G401 (cell line): Measurements from ENCODE around the gene PCDHGA6. TPM values are rescaled to one million over a fixed set of nuclear protein-coding genes. Genes with fewer than 3 reads are reported as not detected.
"Not testable (repeated sequence)": the region's sequence is repeated elsewhere in the genome, so short reads cannot be mapped to it uniquely, and the experiment has no call there.

ENCODE experiments used
- DNase-seq: peaks from one replicate; pipeline ENCODE4 v3.0.0-alpha.2; 2015; ENCODE audit warnings: low spot score
- in situ Hi-C: cut with HindIII; loops from 2 replicates; pipeline ENCODE4 v1.10.0; 2016; ENCODE audit warnings: low sequenced_read_pairs, mixed read lengths
- total RNA-seq: library from RNA; depleted of rRNA; stranded (reverse); fragments of >200 nt; shearing (Covaris generic); gene quantifications from 2 replicates; pipeline ENCODE4 v1.2.3, GENCODE V29; 2014

Gene PCDHGA6
- total RNA-seq, 1 experiment from 2014 or later: not detected

GRCh38 chr5:141387557-141388311 is 14.0 kb downstream of the PCDHGA6 start, which contains the start of gene PCDHGB4:
TSS of gene PCDHGB4 (plus strand) at chr5:141387698. CDS start at chr5:141387885, 187 bp downstream.
- in situ Hi-C loops, DNase-seq: not testable (repeated sequence)

DNA sequence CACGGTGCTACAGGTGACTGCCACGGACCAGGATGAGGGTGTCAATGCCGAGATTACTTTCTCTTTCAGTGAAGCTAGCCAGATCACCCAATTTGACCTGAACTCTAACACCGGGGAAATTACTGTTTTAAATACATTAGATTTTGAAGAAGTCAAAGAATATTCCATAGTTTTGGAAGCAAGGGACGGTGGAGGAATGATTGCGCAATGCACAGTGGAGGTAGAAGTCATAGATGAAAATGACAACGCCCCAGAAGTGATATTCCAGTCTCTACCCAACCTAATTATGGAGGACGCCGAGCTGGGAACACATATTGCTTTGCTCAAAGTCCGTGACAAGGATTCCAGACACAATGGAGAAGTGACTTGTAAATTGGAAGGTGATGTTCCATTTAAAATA is 15.0 kb downstream of the PCDHGA6 start:
- in situ Hi-C loops: no loop called here

GRCh38 chr5:141389153-141390042 is 15.7 kb downstream of the PCDHGA6 start:
- in situ Hi-C loops: no loop called here
- no peak for DNase-seq

More for the DNA sequence above, 15.0 kb downstream of the PCDHGA6 start:
- no peak for DNase-seq

DNA sequence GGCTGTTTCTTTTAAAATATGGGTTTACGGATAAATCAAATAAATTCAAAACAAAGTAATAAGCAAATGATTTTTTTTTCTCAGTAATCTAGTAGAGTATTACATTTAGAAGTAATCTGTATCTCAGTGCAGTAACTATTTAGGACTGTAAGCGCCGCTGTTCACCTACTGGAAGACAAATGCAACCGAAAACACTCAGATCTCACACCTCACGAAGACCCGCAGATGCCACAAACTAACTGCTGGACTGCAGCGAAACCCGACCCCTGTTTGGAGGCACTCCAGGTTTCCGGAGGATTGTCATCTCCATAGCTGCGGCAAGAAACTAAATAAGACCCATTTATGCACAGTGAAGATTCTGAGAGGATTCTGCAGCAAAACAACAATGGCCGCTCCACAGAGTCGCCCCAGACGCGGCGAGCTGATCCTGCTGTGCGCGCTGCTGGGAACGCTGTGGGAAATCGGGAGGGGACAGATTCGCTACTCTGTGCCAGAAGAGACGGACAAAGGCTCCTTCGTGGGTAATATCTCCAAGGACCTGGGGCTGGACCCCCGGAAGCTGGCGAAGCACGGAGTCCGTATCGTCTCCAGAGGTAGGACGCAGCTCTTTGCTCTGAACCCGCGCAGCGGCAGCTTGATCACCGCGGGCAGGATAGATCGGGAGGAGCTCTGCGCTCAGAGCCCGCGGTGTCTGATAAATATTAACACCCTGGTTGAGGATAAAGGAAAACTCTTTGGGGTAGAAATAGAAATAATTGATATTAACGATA is 18.9 kb downstream of the PCDHGA6 start, which contains the start of gene PCDHGA8:
PCDHGA8 (plus strand) TSS at position 205 of the 770 bp plus-strand sequence; CDS start at position 386, 181 bp downstream.
- no peak for DNase-seq
- in situ Hi-C loops: no loop called here

GRCh38 chr5:141393267-141393666 is 19.6 kb downstream of the PCDHGA6 start:
- in situ Hi-C loops: no loop called here
- no peak for DNase-seq

DNA sequence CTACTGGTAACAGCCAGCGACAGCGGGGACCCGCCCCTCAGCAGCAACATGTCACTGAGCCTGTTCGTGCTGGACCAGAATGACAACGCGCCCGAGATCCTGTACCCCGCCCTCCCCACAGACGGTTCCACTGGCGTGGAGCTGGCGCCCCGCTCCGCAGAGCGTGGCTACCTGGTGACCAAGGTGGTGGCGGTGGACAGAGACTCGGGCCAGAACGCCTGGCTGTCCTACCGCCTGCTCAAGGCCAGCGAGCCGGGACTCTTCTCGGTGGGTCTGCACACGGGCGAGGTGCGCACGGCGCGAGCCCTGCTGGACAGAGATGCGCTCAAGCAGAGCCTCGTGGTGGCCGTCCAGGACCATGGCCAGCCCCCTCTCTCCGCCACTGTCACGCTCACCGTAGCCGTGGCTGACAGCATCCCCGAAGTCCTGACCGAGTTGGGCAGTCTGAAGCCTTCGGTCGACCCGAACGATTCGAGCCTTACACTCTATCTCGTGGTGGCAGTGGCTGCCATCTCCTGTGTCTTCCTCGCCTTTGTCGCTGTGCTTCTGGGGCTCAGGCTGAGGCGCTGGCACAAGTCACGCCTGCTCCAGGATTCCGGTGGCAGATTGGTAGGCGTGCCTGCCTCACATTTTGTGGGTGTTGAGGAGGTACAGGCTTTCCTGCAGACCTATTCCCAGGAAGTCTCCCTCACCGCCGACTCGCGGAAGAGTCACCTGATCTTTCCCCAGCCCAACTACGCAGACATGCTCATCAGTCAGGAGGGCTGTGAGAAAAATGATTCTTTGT is 20.9 kb downstream of the PCDHGA6 start:
- DNase-seq, in situ Hi-C loops: not testable (repeated sequence)

DNA sequence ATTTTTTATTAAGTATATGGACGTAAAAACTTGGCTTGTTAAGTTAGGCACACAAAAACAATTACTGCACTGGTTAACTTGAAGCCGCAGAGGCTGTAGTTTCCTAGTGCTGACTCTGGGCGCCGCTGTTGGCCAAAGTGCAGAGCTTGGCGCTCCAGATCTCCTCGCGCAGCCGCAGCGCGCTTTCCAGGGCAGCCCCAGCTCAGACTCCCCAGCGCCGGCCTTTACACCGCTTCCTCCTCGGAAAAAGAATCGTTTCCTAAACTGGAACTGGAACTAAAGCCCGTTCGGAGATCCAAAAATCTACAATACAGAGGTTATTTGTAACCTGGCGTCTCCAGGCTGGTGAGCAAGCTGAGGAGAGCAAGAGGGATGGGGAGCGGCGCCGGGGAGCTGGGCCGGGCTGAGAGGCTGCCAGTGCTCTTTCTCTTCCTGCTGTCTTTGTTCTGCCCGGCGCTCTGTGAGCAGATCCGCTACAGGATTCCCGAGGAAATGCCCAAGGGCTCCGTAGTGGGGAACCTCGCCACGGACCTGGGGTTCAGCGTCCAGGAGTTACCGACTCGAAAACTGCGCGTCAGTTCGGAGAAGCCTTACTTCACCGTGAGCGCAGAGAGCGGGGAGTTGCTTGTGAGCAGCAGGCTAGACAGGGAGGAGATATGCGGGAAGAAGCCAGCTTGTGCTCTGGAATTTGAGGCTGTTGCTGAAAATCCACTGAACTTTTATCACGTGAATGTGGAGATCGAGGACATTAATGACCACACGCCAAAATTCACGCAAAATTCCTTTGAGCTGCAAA is 24.3 kb downstream of the PCDHGA6 start, which contains the start of gene PCDHGB5:
PCDHGB5 (plus strand) TSS at position 192 of the 796 bp plus-strand sequence; CDS start at position 373, 181 bp downstream.
- DNase-seq: peak; percentile 5
- in situ Hi-C loops: not testable (repeated sequence)

DNA sequence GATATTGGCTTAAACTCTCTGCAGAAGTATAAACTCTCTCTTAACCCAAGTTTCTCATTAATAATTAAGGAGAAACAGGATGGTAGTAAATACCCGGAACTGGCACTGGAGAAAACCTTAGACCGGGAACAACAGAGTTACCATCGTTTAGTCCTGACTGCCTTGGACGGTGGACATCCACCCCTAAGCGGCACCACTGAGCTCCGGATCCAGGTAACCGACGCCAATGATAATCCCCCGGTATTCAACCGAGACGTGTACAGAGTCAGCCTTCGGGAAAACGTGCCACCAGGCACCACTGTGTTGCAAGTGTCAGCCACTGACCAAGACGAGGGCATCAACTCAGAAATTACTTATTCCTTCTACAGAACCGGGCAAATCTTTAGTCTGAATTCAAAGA is 24.9 kb downstream of the PCDHGA6 start:
- no peak for DNase-seq
- in situ Hi-C loops: no loop called here

GRCh38 chr5:141399555-141400258 is 26.0 kb downstream of the PCDHGA6 start:
- in situ Hi-C loops: no loop called here

GRCh38 chr5:141402553-141403243 is 29.0 kb downstream of the PCDHGA6 start, which contains the start of gene PCDHGA9:
TSS of gene PCDHGA9 (plus strand) at chr5:141402778. CDS start at chr5:141402953, 175 bp downstream.
- in situ Hi-C loops: no loop called here
- peak; percentile 37 for DNase-seq

More at GRCh38 chr5:141399555-141400258, 26.0 kb downstream of the PCDHGA6 start:
- DNase-seq: no peak

- in situ Hi-C loops: no loop called here
- no peak for DNase-seq
Measured at GRCh38 chr5:141403387-141403786, 29.7 kb downstream of the PCDHGA6 start.

DNA sequence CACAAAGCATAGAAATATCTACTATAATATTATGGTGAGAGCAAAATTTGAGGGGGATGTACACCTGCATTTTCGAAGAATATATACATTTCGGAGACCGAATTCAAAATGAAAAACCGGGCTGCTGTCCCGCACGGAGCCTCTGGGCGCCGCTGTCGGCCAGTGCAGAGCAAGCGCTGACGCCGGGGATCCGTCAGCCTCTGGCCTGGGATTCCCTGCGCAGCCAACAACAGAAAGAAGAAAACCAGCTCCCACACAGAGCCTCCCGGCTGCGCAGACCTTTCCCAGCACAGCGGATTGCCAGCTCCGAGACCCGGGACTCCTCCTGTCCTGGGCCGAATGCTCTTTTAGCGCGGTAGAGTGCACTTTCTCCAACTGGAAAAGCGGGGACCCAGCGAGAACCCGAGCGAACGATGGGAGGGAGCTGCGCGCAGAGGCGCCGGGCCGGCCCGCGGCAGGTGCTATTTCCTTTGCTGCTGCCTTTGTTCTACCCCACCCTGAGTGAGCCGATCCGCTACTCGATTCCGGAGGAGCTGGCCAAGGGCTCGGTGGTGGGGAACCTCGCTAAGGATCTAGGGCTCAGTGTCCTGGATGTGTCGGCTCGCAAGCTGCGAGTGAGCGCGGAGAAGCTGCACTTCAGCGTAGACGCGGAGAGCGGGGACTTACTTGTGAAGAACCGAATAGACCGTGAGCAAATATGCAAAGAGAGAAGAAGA is 34.3 kb downstream of the PCDHGA6 start, which contains the start of gene PCDHGB6:
PCDHGB6 (plus strand) TSS at position 232 of the 716 bp plus-strand sequence; CDS start at position 414, 182 bp downstream.
- DNase-seq: peak; percentile 9
- in situ Hi-C loops: not testable (repeated sequence)

DNA sequence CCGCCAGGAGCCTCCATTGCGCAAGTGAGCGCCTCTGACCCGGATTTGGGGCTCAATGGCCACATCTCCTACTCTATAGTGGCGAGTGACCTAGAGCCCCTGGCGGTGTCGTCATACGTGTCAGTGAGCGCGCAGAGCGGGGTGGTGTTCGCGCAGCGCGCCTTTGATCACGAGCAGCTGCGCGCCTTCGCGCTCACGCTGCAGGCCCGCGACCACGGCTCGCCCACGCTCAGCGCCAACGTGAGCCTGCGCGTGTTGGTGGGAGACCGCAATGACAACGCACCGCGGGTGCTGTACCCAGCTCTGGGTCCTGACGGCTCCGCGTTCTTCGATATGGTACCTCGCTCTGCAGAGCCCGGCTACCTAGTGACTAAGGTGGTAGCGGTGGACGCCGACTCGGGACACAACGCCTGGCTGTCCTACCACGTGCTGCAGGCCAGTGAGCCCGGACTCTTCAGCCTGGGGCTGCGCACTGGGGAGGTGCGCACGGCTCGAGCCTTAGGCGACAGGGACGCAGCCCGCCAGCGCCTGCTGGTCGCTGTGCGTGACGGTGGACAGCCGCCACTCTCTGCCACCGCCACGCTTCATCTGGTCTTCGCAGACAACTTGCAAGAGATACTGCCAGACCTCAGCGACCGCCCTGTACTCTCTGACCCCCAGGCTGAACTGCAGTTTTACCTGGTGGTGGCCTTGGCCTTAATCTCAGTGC is 36.1 kb downstream of the PCDHGA6 start:
- in situ Hi-C loops: no loop called here
- no peak for DNase-seq

- in situ Hi-C loops: no loop called here
- no peak for DNase-seq
Measured at GRCh38 chr5:141411575-141411974, 37.9 kb downstream of the PCDHGA6 start.
